NAMALWA (cell line): ENCODE measurements around the gene HPSE2.

ENCODE experiments used
- DNase-seq: peaks from one replicate; pipeline ENCODE4 v3.0.0-alpha.2; 2015; ENCODE audit warnings: low spot score

HPSE2 gene

GRCh38 chr10:98489561-98490481 lies 745.8 kb downstream of the HPSE2 start:
- DNase-seq, result no peak

GRCh38 chr10:98488669-98489430 lies 746.8 kb downstream of the HPSE2 start:
- no peak for DNase-seq

- no peak for DNase-seq
These were observed 748.0 kb downstream of the HPSE2 start for GRCh38 chr10:98487649-98488048.

- no peak for DNase-seq
These were observed 749.2 kb downstream of the HPSE2 start for GRCh38 chr10:98486421-98486820.

- DNase-seq, result no peak
These were observed 749.7 kb downstream of the HPSE2 start for GRCh38 chr10:98485959-98486358.

GRCh38 chr10:98483658-98484057 lies 752.0 kb downstream of the HPSE2 start:
- DNase-seq, result no peak

GRCh38 chr10:98482096-98482495 lies 753.6 kb downstream of the HPSE2 start:
- no peak for DNase-seq

- DNase-seq, result no peak
These were observed 754.2 kb downstream of the HPSE2 start for GRCh38 chr10:98481404-98481945.

GRCh38 chr10:98478430-98479222 lies 757.0 kb downstream of the HPSE2 start:
- DNase-seq, result no peak

- DNase-seq, result no peak
These were observed 757.8 kb downstream of the HPSE2 start for GRCh38 chr10:98477861-98478260.

- DNase-seq, result no peak
These were observed 761.0 kb downstream of the HPSE2 start for GRCh38 chr10:98474628-98475027.

- DNase-seq, result no peak
These were observed 763.5 kb downstream of the HPSE2 start for GRCh38 chr10:98472196-98472595.

- no peak for DNase-seq
These were observed 764.8 kb downstream of the HPSE2 start for GRCh38 chr10:98470850-98471249.

- no peak for DNase-seq
These were observed 766.4 kb downstream of the HPSE2 start for GRCh38 chr10:98469001-98469931.

- peak; percentile 84 for DNase-seq
These were observed 767.9 kb downstream of the HPSE2 start for GRCh38 chr10:98467506-98468318.

- no peak for DNase-seq
These were observed 768.7 kb downstream of the HPSE2 start for GRCh38 chr10:98466861-98467505.

GRCh38 chr10:98465866-98466265 lies 769.8 kb downstream of the HPSE2 start:
- DNase-seq, result no peak

GRCh38 chr10:98463976-98464754 lies 771.5 kb downstream of the HPSE2 start:
- no peak for DNase-seq

- no peak for DNase-seq
These were observed 772.6 kb downstream of the HPSE2 start for GRCh38 chr10:98463016-98463415.
